HEK293 (cell line): ENCODE results near the gene NRN1L.
A peak's percentile ranks its signal among the peaks of the same experiment; 100 is the strongest.

Source experiments
- CTCF ChIA-PET: fragments of 350-600 bp; formaldehyde crosslinking; extraction: SDS; loops from one replicate; lab custom pipeline; 2021; ENCODE audit warnings: antibody characterized with exemption; lab: Yijun Ruan, JAX
- POLR2A ChIA-PET: fragments of 300-600 bp; formaldehyde crosslinking; extraction: SDS; loops from one replicate; lab custom pipeline; 2020; ENCODE audit warnings: antibody characterized with exemption, inconsistent platforms; lab: Yijun Ruan, JAX
- H3K27ac ChIP-seq: fragments of 200-500 bp; sonication (Bioruptor generic); 2 replicates; pipeline ENCODE4 v1.5.1; 2014; ENCODE audit warnings: low read depth, low read length, control low read depth, inconsistent platforms; ENCODE audit errors: extremely low read depth
- H3K36me3 ChIP-seq, 2 experiments: fragments of 200-500 bp in 1 of 2; sonication (Bioruptor generic) in 1 of 2; 1 replicate in 1 of 2; 2 replicates in 1 of 2; pipeline ENCODE4 v1.5.1; 2014 to 2017; ENCODE audit warnings: inconsistent platforms in 2 of 2, low read length in 2 of 2; ENCODE audit not compliant: control insufficient read depth in 2 of 2, insufficient read depth in 1 of 2
- H3K4me1 ChIP-seq: fragments of 200-500 bp; sonication (Bioruptor generic); 2 replicates; pipeline ENCODE4 v1.5.1; 2014; ENCODE audit warnings: mild to moderate bottlenecking, low read length, inconsistent platforms; ENCODE audit not compliant: control insufficient read depth, insufficient read depth
- H3K4me3 ChIP-seq: 2 replicates; pipeline ENCODE4 v1.5.1; 2011; ENCODE audit warnings: low read depth, mild to moderate bottlenecking, control low read depth, low read length, moderate library complexity
- H3K9me3 ChIP-seq: fragments of 200-500 bp; sonication (Bioruptor generic); 2 replicates; pipeline ENCODE4 v1.5.1; 2014; ENCODE audit warnings: low read depth, low read length, inconsistent platforms; ENCODE audit not compliant: control insufficient read depth, insufficient read depth
- BCL6B ChIP-seq: fragments of 450-650 bp; formaldehyde crosslinking; IDR thresholded peaks from 2 replicates; pipeline ENCODE4 v1.5.1; 2017; ENCODE audit warnings: missing biosample characterization, missing genetic modification characterization
- CTCF ChIP-seq: fragments of 450-650 bp; formaldehyde crosslinking; IDR thresholded peaks from 2 replicates; pipeline ENCODE4 v1.5.1; 2016; ENCODE audit warnings: missing biosample characterization, missing genetic modification characterization
- EGR2 ChIP-seq: fragments of 450-650 bp; formaldehyde crosslinking; IDR thresholded peaks from 2 replicates; pipeline ENCODE4 v1.5.1; 2016; ENCODE audit warnings: low read depth, missing biosample characterization, missing genetic modification characterization
- FEZF1 ChIP-seq: fragments of 450-650 bp; formaldehyde crosslinking; IDR thresholded peaks from 2 replicates; pipeline ENCODE4 v1.5.1; 2016; ENCODE audit warnings: missing biosample characterization, missing genetic modification characterization
- KLF1 ChIP-seq: fragments of 450-650 bp; formaldehyde crosslinking; IDR thresholded peaks from 2 replicates; pipeline ENCODE4 v1.5.1; 2016; ENCODE audit warnings: missing biosample characterization, missing genetic modification characterization
- KLF8 ChIP-seq: fragments of 450-650 bp; formaldehyde crosslinking; IDR thresholded peaks from 2 replicates; pipeline ENCODE4 v1.5.1; 2016; ENCODE audit warnings: missing biosample characterization, missing genetic modification characterization
- MYNN ChIP-seq: fragments of 450-650 bp; formaldehyde crosslinking; IDR thresholded peaks from 2 replicates; pipeline ENCODE4 v1.5.1; 2016; ENCODE audit warnings: missing biosample characterization, missing genetic modification characterization, borderline replicate concordance
- PATZ1 ChIP-seq: fragments of 450-650 bp; formaldehyde crosslinking; IDR thresholded peaks from 2 replicates; pipeline ENCODE4 v1.5.1; 2016; ENCODE audit warnings: missing biosample characterization, missing genetic modification characterization
- PRDM1 ChIP-seq: fragments of 450-650 bp; formaldehyde crosslinking; IDR thresholded peaks from 2 replicates; pipeline ENCODE4; 2016; ENCODE audit warnings: missing biosample characterization, missing genetic modification characterization
- REST ChIP-seq: fragments of 450-650 bp; formaldehyde crosslinking; IDR thresholded peaks from 2 replicates; pipeline ENCODE4 v1.5.1; 2016; ENCODE audit warnings: missing biosample characterization, missing genetic modification characterization
- SP2 ChIP-seq: fragments of 450-650 bp; formaldehyde crosslinking; IDR thresholded peaks from 2 replicates; pipeline ENCODE4 v1.5.1; 2016; ENCODE audit warnings: missing biosample characterization, missing genetic modification characterization
- YY2 ChIP-seq: fragments of 450-650 bp; formaldehyde crosslinking; IDR thresholded peaks from 2 replicates; pipeline ENCODE4 v1.5.1; 2016; ENCODE audit warnings: missing biosample characterization, missing genetic modification characterization
- ZBTB10 ChIP-seq: fragments of 450-650 bp; formaldehyde crosslinking; IDR thresholded peaks from 2 replicates; pipeline ENCODE4 v1.5.1; 2016; ENCODE audit warnings: missing biosample characterization, missing genetic modification characterization
- ZFHX2 ChIP-seq: fragments of 450-650 bp; formaldehyde crosslinking; conservative IDR thresholded peaks from 2 replicates; pipeline ENCODE4 v1.5.1; 2016; ENCODE audit warnings: missing biosample characterization, missing genetic modification characterization
- ZNF10 ChIP-seq: fragments of 450-650 bp; formaldehyde crosslinking; IDR thresholded peaks from 2 replicates; pipeline ENCODE4 v1.5.1; 2017; ENCODE audit warnings: missing biosample characterization, missing genetic modification characterization
- ZNF140 ChIP-seq: fragments of 450-650 bp; formaldehyde crosslinking; IDR thresholded peaks from 2 replicates; pipeline ENCODE4 v1.5.1; 2016; ENCODE audit warnings: missing biosample characterization, missing genetic modification characterization
- ZNF202 ChIP-seq: fragments of 450-650 bp; formaldehyde crosslinking; IDR thresholded peaks from 2 replicates; pipeline ENCODE4 v1.5.1; 2016; ENCODE audit warnings: missing biosample characterization, missing genetic modification characterization, borderline replicate concordance
- ZNF239 ChIP-seq: fragments of 450-650 bp; formaldehyde crosslinking; IDR thresholded peaks from 2 replicates; pipeline ENCODE4 v1.5.1; 2016; ENCODE audit warnings: missing biosample characterization, missing genetic modification characterization
- ZNF302 ChIP-seq: fragments of 450-650 bp; formaldehyde crosslinking; IDR thresholded peaks from 2 replicates; pipeline ENCODE4 v1.5.1; 2016; ENCODE audit warnings: missing biosample characterization, missing genetic modification characterization, low read depth
- ZNF324 ChIP-seq: fragments of 450-650 bp; formaldehyde crosslinking; IDR thresholded peaks from 2 replicates; pipeline ENCODE4 v1.5.1; 2016; ENCODE audit warnings: missing biosample characterization, missing genetic modification characterization
- ZNF488 ChIP-seq: fragments of 450-650 bp; formaldehyde crosslinking; IDR thresholded peaks from 2 replicates; pipeline ENCODE4 v1.5.1; 2016; ENCODE audit warnings: missing biosample characterization, missing genetic modification characterization
- ZNF501 ChIP-seq: fragments of 450-650 bp; formaldehyde crosslinking; IDR thresholded peaks from 2 replicates; pipeline ENCODE4 v1.5.1; 2016; ENCODE audit warnings: missing biosample characterization, missing genetic modification characterization
- ZNF626 ChIP-seq: fragments of 450-650 bp; sonication (Bioruptor Pico); formaldehyde crosslinking; IDR thresholded peaks from 2 replicates; pipeline ENCODE4 v1.5.1; 2018; ENCODE audit warnings: missing biosample characterization, missing genetic modification characterization, inconsistent platforms
- ZNF843 ChIP-seq: fragments of 450-650 bp; formaldehyde crosslinking; IDR thresholded peaks from 2 replicates; pipeline ENCODE4 v1.5.1; 2016; ENCODE audit warnings: missing biosample characterization, missing genetic modification characterization

NRN1L gene

GRCh38 chr16:67847064-67847861, 37.4 kb upstream of the NRN1L start, which contains the start of gene CENPT:
Gene CENPT, minus strand, starts transcription at chr16:67847693. Its CDS starts 13,834 bp downstream, at chr16:67833859.
- Histone ChIP-seq H3K4me1 (peaks cover 16% of the 10 kb centered on the region), H3K36me3 (peaks cover 0 to 34% of the 10 kb centered on the region in 2 experiments; a peak in 2 of 3 replicates), H3K27ac (peak within 1 kb of the TSS; percentile 92), H3K4me3 (peak within 1 kb of the TSS; percentile 91), H3K9me3 (no peaks in the 10 kb centered on the region)
- CTCF ChIA-PET = interaction anchor here (0.7 to 1.7 kb wide), 4 partner anchors 19 to 174 kb away, joined by 3 to 9 read pairs (median 5); partner anchors contain the start of gene NRN1L
- POLR2A ChIA-PET = interaction anchor here (1.0 to 4.3 kb wide), 6 partner anchors 14 to 187 kb away, joined by 3 to 38 read pairs (median 6); partner anchors contain the start of genes ACD, DDX28, DUS2 and EDC4
- TF ChIP-seq ZNF10 (no peak), ZNF239 (tag by site-specific recombination) (no peak), ZNF843 (tag by site-specific recombination) (no peak), ZFHX2 (peak; percentile 49), EGR2 (tag by site-specific recombination) (peak; percentile 60), ZNF202 (tag by site-specific recombination) (no peak), YY2 (tag by site-specific recombination) (no peak), ZNF302 (tag by site-specific recombination) (no peak), ZNF501 (tag by site-specific recombination) (no peak; the same call in 1 of the 2 replicates), PATZ1 (tag by site-specific recombination) (peak; percentile 43; the same call in 1 of the 2 replicates), FEZF1 (no peak), ZNF140 (tag by site-specific recombination) (no peak), PRDM1 (tag by site-specific recombination) (no peak), CTCF (tag by site-specific recombination) (peak; percentile 9; the same call in 1 of the 2 replicates), ZBTB10 (tag by site-specific recombination) (no peak), KLF8 (tag by site-specific recombination) (peak; percentile 55), KLF1 (tag by site-specific recombination) (peak; percentile 84), SP2 (tag by site-specific recombination) (peak; percentile 53), MYNN (no peak), ZNF324 (tag by site-specific recombination) (no peak), ZNF626 (tag by site-specific recombination) (no peak), BCL6B (tag by site-specific recombination) (no peak), REST (tag by site-specific recombination) (no peak), ZNF488 (tag by site-specific recombination) (no peak)
